Upper lobe of right lung (tissue), 1 donor: ENCODE results near the gene STAT3. TPM values are rescaled to one million over a fixed set of nuclear protein-coding genes. Genes with fewer than 3 reads are reported as not detected.
A peak's percentile ranks its signal among the peaks of the same experiment; 100 is the strongest.

Source experiments
- ATAC-seq: fragments of 200-7000 bp; cut with Tn5 transposase; one replicate; pipeline ENCODE4 v1.9.1; 2020; ENCODE audit warnings: mild to moderate bottlenecking, moderate library complexity
- DNase-seq: peaks from one replicate; pipeline ENCODE4 v3.0.0-alpha.2; 2020
- H3K27ac ChIP-seq: fragments of 200-600 bp; one replicate; pipeline ENCODE4 v1.8.0; 2022
- H3K27me3 ChIP-seq: fragments of 200-600 bp; one replicate; pipeline ENCODE4 v1.8.0; 2022; ENCODE audit warnings: mild to moderate bottlenecking
- H3K36me3 ChIP-seq: fragments of 200-600 bp; one replicate; pipeline ENCODE4 v1.8.0; 2022
- H3K4me1 ChIP-seq: fragments of 200-600 bp; one replicate; pipeline ENCODE4 v1.8.0; 2022
- H3K4me3 ChIP-seq: fragments of 200-600 bp; one replicate; pipeline ENCODE4 v1.8.0; 2022; ENCODE audit warnings: mild to moderate bottlenecking
- H3K9me3 ChIP-seq: fragments of 200-600 bp; one replicate; pipeline ENCODE4 v1.8.0; 2022
- intact Hi-C: fragments of 100-400 bp; cut with DNase I; formaldehyde crosslinking; loops from one replicate; pipeline ENCODE4 v1.11.0; 2022
- total RNA-seq: library from RNA; stranded (reverse); fragmentation: NEBNext Ultra II Directional; extraction: Animal tissue kit (Norgen Biotek cat#: 25700); gene quantifications from one replicate; pipeline ENCODE4 v1.2.1, GENCODE V29; 2021
- TF ChIP-seq, protein P1 (sequence below): fragments of 200-600 bp; IDR thresholded peaks from one replicate; pipeline ENCODE4 v1.8.0; 2022; ENCODE audit warnings: antibody characterized with exemption
- donor health status: DM: no; HTN: yes; CAD: no; lungs with severe emphysema.

Gene STAT3
- total RNA-seq, 1 donor from 2014 or later, result 309 TPM

- DNase-seq (no peak), ATAC-seq (no peak)
- peaks cover 55% of the 10 kb centered on the region for H3K4me1 ChIP-seq
Measured at GRCh38 chr17:42386777-42387657, 1.2 kb downstream of the STAT3 start.

GRCh38 chr17:42381898-42382297, 6.3 kb downstream of the STAT3 start:
- Histone ChIP-seq H3K4me1 (peaks cover 83% of the 10 kb centered on the region), H3K4me3 (no peak overlapping the region), H3K36me3 (peaks cover 8% of the 10 kb centered on the region), H3K27ac (no peak overlapping the region), H3K27me3 (no peaks in the 10 kb centered on the region), H3K9me3 (no peaks in the 10 kb centered on the region)
- ATAC-seq (no peak), DNase-seq (no peak)
- TF ChIP-seq, protein P1, sequence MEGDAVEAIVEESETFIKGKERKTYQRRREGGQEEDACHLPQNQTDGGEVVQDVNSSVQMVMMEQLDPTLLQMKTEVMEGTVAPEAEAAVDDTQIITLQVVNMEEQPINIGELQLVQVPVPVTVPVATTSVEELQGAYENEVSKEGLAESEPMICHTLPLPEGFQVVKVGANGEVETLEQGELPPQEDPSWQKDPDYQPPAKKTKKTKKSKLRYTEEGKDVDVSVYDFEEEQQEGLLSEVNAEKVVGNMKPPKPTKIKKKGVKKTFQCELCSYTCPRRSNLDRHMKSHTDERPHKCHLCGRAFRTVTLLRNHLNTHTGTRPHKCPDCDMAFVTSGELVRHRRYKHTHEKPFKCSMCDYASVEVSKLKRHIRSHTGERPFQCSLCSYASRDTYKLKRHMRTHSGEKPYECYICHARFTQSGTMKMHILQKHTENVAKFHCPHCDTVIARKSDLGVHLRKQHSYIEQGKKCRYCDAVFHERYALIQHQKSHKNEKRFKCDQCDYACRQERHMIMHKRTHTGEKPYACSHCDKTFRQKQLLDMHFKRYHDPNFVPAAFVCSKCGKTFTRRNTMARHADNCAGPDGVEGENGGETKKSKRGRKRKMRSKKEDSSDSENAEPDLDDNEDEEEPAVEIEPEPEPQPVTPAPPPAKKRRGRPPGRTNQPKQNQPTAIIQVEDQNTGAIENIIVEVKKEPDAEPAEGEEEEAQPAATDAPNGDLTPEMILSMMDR, result no peak
- intact Hi-C loops, result no loop called here

More at GRCh38 chr17:42386777-42387657, 1.2 kb downstream of the STAT3 start:
- Histone ChIP-seq H3K27me3 (no peaks in the 10 kb centered on the region), H3K4me3 (peak overlapping the region; percentile 95), H3K9me3 (no peaks in the 10 kb centered on the region), H3K27ac (peak overlapping the region; percentile 100), H3K36me3 (no peaks in the 10 kb centered on the region)
- TF ChIP-seq, protein P1, result no peak
- intact Hi-C loops, result no loop called here

DNA sequence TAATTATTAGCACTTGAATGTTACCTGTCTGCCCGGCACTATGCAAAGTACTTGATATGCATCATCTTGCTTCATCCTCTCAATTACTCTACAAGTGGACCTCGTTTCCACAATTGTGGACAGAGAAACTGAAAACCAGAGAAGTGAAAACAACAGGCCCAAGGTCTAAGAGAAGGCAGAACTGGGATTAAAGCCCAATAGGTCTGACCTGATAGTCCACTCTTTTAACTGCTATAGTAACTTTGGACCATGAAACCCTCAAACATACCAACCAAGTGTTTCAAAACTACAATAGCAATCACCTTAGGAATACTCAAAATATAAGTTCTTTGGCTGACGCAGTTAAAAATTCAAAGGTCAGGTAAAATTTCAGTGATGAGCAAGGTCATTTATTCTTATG, 7.3 kb downstream of the STAT3 start:
- DNase-seq, result no peak
- ATAC-seq, result no peak
- Histone ChIP-seq H3K36me3 (peaks cover 8% of the 10 kb centered on the region), H3K9me3 (no peaks in the 10 kb centered on the region), H3K27ac (no peak overlapping the region), H3K27me3 (no peaks in the 10 kb centered on the region), H3K4me3 (no peak overlapping the region), H3K4me1 (peaks cover 76% of the 10 kb centered on the region)
- intact Hi-C loops, result no loop called here
- TF ChIP-seq, protein P1, result no peak

DNA sequence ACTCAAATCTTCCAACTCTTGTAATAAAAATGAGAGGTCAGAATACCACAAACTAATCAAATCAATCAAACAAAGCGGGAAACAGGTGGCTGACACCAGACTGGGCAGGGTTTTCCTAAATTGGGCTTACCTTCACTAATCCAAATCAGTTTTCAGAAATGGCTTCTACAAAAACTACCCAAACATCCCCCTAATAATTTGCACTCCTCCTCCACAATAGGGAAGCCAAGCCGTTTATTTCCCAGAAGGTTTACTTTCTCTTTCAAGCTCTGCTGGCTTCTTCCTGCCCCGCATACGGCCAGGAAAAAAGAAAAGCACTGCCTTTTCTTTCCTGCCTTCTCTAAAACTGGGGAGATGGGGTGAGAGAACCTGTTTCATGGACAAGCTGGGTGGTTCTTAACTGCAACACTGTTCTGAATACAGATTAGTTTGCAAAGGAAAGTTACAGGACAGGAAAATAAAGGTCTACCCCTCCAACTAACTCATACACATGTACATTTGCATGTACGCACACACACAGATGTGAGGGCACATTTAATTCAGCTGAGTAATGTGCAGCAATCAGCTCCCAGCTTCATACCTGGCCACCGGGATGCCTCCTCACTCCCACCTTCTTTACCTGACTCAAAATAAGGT, 9.2 kb downstream of the STAT3 start:
- H3K4me1 ChIP-seq, result peaks cover 57% of the 10 kb centered on the region
- H3K4me3 ChIP-seq, result peak overlapping the region; percentile 30
- no peaks in the 10 kb centered on the region for H3K27me3 ChIP-seq
- TF ChIP-seq, protein P1, result no peak
- DNase-seq (no peak), ATAC-seq (peak; percentile 73)
- intact Hi-C loops, result no loop called here
- peaks cover 8% of the 10 kb centered on the region for H3K36me3 ChIP-seq
- H3K27ac ChIP-seq, result peak overlapping the region; percentile 44
- no peaks in the 10 kb centered on the region for H3K9me3 ChIP-seq

- Histone ChIP-seq H3K4me3 (peak overlapping the region; percentile 30), H3K4me1 (peaks cover 51% of the 10 kb centered on the region), H3K27ac (peak overlapping the region; percentile 44), H3K36me3 (peaks cover 8% of the 10 kb centered on the region), H3K27me3 (no peaks in the 10 kb centered on the region), H3K9me3 (no peaks in the 10 kb centered on the region)
- intact Hi-C loops, result no loop called here
- TF ChIP-seq, protein P1, result no peak
- ATAC-seq (no peak), DNase-seq (no peak)
Measured at GRCh38 chr17:42378359-42378958, 9.8 kb downstream of the STAT3 start.
